HG03354 (cell line): ENCODE results near the gene NECTIN1.

Source experiments
- ATAC-seq: cut with Tn5 transposase; IDR thresholded peaks from one replicate; pipeline ENCODE4 v1.9.1; 2021; ENCODE audit warnings: mild to moderate bottlenecking; ENCODE audit not compliant: unreplicated experiment, poor library complexity, severe bottlenecking

NECTIN1 gene

GRCh38 chr11:119699227-119699626 lies 29.8 kb downstream of the NECTIN1 start:
- ATAC-seq, result no peak

- no peak for ATAC-seq
Measured at GRCh38 chr11:119697882-119698281, 31.1 kb downstream of the NECTIN1 start.

DNA sequence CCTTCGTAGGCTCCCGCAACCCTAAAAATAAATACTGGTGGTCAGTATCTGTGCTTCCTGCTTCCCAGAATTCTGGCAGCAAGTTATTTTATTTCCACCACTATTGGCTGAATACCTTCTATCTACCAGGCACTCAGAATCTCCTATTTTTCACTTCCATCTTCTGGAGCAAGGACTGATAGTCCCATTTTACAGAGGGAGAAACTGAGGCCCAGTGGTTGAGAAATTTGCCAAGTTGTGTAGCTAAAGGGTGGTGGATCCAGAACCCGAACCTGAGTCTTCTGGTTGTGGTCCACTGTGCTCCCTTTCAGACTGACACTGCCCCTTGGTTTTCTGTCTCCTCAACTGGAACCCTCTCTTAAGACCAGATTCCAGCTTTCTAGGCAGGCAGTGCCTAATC lies 31.6 kb downstream of the NECTIN1 start:
- ATAC-seq, result no peak

DNA sequence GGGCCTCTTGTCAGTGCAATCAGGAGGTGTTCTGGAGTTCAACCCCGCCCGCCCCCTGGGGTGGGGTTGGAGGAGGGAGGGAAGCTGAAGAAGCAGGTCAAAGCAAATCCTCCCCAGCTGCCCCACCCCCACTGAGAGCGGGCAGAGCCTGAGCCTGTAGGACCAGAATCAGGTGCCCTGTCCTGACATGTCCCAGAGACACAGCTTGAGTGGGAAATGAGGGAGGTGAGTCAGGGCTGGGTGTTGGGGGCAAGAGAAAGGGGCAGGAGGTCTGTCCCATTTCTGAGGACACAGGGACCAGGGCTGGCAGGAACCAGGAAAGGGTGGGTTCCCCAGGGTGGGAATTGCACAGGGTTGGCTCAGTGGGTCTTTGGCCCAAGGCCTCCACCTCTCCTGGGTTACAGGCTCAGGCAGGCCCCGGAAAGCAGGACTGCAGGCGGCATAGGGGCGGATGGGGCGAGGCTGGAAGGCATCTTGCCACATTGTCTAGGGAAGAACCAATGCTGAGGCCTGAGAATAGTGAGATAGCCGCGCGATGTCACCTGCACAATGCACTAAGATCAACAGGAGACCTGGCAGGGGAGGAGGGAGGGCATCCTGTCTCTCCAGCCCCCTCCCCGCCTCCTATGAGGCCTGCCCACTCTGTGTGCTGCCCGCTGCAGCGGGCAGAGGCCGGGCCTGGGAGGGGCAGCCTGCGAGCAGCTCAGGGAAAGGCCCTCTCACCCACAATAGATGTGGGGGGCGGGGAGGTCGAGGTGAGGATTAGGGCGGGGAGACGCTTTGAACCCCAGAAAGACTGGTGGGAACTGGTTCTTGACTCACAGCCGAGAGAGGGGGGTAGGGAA lies 32.4 kb downstream of the NECTIN1 start:
- ATAC-seq, result no peak

DNA sequence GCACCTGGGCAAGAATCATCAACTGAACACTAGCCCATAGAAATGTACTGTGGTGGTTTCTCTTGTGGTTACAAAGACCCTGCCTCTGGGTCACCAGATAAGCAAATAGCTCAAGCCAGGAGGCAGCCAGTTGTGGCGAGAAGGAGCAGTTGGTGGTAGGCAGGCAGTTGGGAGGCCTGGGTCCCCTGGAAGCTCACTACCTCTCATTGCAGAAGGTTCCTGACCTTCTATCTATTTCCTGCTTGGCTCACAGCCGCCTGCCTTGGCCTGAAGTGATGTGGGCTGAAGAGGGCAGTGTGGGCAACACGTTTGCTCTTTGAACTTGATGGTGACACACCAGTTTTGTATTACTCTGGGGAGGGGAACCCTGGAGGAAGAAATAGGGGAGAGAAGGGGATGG lies 34.7 kb downstream of the NECTIN1 start:
- ATAC-seq, result peak; percentile 52

DNA sequence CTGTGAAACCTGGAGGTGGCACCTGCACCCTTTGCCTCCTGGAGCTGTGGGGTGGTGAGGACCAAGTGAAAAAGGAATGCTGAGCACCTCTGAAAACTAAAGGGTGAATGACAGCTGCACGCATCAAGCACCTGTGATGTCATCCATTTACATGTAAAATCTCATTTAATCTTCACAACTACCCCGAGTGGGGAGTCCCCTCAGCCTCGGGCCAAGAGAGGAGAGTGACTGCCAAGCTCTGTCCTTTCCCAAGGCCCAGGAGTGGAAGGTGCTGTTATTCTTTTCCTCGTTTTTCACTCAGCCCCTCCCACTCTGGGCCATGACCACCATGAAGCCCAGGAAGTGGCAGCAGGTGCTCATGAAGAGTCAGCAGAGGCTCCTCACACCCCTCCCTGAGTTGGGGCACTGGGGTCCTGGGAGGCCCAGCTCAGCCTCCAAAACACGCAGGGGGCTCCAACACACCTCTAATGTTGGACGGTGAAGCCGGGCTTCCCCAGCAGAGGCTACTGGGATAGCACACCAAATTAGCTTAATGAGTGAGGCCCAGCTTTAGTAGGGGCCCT lies 35.7 kb downstream of the NECTIN1 start:
- ATAC-seq, result no peak

DNA sequence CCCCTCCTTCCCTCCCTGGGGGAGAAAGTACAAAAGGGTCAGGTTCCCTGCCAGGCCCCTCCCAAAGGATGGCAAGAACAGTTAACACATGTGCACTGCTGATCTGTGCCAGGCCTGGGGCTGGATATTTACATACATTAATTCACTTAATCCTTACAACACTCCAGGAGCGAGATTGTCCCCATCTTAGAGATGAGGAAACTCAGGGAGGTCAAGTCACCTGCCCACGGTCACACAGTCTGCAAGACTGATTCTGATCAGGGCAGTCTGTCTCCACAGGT lies 36.5 kb downstream of the NECTIN1 start:
- ATAC-seq, result no peak

DNA sequence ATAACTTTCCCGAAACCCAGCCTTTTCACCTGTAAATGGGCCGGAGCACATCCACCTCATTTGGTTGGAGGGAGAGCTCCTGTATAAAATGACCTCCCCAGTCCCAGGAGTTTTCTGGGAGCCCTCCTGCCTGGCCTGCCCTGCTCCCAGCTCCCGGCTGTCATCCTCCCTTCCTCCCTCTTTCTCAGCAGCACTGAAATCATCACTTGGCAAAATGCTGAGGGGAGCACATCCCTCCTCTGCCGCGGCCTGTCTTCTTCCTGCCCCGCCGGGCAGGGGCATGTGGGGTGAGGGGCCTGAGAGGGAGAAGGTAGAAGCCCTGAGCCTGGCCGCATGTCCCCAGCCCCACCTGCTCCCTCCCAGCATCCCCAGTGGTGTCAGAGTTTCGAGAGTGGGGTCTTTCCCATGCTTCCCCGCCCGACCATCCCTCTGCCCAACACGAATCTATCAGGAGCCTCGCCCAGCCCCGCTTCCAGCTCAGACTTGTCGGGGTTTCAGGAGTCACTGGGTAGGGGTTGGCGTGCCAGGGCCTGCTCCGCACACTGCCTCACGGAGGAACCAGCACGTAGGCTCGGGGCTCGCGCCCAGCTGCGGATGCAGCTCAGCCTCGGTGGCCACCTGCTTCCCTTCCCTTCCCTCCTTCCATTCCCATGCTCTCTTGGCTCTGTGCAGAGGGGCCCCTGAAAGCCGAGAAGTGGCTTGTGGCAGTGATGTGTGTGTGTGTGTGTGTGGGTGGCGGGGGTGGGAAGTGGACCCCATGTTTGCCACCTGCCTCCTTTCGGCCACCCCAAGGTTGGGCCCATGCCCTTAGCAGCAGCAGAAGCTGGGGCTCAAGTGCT lies 37.1 kb downstream of the NECTIN1 start:
- no peak for ATAC-seq

DNA sequence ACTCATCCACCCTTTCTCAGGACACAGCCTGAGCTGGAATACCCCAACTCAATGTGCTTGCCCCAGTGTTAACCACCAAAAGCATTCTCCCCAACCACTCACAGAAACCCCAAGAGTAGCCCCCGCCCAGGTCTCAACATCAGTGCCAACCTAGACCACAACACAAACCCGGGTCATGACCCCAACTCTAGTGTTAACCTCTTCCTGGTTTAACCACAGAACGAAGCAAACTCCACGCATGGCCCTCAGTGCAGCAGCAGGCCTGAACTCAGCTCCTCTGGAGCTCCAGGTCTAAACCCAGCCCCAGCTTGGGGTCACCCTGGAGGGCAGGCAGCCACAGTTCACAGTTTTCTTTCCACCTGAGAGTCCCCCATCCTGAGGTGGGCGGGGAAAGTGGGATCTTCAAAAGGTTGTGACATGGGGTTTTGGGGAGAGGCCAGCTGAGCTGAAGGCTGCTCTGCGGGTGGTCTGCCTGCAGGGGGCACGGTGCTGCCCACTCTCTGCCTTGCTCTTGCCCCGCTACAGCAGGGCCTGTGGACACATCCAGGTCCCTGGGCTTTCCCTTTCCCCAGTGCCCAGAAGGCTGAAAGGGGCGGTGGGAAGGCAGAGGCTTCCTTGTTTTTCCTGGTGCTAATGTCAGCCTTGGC lies 37.9 kb downstream of the NECTIN1 start:
- no peak for ATAC-seq

GRCh38 chr11:119689302-119689701 lies 39.7 kb downstream of the NECTIN1 start:
- ATAC-seq, result no peak

DNA sequence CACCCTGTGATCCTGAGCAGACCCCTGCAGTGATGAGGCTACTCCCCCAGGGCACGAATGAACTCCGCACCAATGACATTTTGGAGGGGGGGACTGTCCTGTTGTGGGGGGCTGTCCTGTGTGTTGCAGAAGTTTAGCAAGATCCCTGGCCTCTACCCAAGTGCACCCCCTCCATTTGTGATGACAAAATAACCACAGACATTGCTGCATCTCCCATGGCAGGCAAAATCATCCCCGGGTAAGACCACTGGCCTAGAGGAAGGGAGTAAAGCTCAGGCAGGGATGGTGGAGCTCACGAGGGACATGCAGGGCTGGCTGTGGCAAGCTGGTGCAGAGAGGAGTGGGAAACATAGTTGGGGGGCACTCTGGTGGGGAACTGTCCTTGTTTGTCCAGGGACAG lies 40.6 kb downstream of the NECTIN1 start:
- ATAC-seq, result no peak

DNA sequence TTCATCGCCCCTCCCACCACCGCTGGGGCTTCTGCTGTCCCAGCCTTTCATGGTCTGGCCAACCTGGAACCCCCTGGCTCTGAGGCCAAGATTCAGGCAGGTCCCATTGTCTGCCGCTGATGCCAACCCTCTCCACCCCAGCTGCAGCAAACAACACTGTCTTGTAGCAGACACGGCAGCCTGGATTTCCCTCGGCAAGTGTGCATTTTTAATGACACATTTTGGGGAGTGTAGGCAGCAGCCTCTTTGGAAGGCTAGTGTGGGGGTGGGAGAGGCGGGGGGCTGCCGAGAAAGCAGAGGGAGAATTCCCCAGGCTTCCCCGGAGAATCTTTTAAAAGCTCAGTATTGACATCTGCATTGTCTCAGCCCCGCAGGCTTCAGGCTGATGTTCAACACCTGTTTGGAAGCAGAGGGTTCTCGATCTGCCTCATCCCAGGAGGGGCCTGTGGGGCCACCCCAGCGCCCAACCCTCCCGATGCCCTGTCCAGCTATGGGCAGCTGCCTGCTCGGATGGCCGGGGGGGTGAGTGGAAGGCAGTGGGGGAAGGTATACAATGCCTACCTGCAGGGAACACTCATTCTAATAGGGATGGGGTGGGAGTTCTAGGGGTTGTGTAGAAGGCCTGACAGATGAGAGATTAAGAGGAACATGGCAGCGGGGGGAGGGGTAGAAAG lies 41.5 kb downstream of the NECTIN1 start:
- no peak for ATAC-seq

GRCh38 chr11:119686177-119686882 lies 42.7 kb downstream of the NECTIN1 start:
- ATAC-seq, result no peak

DNA sequence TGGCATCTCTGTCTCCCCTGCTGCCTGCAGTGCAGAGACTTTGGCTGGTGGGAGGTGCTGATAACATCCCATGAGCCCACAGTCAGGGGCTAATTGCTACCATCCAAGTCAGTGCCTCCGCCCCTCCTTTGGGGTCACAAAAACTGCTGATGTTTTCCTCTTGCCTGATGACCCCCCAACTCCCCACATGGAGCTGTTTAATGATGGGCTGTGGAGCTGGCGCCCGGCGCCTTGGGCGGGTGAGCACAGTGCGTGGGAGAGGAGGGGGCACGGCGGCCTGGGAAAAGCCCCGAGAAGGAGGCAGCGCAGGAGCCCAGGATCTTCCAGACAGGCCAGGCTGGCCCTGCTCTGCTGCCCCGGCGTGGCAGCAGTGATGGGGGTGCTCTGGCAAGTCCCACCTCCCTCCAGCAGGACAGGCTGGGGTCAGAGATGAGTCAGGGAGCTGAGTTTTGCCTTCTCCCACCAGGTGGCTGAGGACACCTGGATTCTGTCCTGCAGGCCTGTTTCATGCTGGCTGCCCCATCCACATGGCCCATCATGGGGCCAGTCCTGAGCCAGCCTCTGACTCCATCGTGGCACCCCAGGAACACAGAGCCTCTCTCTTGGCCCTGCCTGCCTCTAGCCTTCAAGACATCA lies 43.8 kb downstream of the NECTIN1 start:
- no peak for ATAC-seq

DNA sequence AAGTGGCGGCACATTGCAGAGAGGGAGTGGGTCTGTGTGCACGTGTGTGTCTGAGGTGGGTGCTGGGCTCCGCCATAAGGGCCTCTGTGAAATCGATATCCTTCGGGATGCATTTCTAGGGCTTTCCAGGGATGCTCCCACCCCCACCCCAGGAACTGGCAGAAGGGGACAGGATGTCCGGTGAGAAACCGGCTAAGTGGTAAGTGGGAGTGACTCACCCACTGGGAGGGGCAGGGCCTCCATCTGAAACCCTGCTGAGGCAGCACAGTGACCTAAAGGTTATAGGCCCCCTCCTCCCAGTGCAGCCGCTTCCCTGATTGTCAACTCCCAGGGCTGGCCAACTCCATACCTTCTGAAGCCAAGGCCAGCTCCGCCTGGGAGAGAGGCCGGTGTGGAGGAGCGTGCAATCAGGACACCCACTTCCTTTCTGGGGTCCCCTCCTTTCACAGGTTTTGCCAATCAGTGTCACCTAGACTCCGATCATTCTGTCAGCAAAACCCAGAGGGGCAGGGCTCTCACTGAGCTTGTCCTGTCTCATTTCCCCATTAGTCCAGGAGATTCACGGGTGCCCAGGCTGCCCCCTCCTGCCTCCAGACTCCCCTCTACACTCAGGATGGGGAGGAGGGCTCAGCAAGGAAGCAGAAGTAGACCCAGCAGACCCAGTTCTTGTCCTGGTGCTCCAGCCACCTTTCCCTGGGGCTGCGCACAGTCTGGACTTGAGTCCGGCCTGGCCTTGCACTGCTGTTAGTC lies 44.5 kb downstream of the NECTIN1 start:
- no peak for ATAC-seq

DNA sequence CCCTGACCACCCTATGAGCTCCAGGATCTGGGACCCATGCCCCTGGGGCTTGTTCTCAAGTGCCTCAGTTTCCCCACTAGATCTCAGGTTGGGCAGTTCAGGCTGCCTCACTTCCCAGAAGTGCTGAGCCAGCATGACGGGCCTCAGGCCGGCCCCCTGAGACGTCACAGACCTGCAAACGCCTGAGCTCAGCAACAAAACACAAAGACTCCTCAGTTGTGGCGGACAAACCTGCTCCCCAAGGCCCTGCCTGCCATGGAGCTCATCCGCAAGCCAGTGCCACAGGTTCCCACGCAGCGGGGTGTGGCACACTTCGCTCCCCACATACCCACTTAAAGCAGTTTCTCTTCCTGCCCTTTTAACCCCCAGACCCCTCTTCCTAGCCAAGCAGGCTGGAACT lies 45.2 kb downstream of the NECTIN1 start:
- no peak for ATAC-seq

GRCh38 chr11:119681361-119681910 lies 47.6 kb downstream of the NECTIN1 start:
- no peak for ATAC-seq
